WERI-Rb-1 (cell line): ENCODE data around the gene IGSF9.

ENCODE experiments used
- DNase-seq: peaks from one replicate; pipeline ENCODE4 v3.0.0-alpha.2; 2020
- H3K27ac ChIP-seq: fragments of 250-450 bp; sonication (Bioruptor Pico); 2 replicates; pipeline ENCODE4 v1.5.1; 2020; ENCODE audit warnings: mild to moderate bottlenecking, moderate library complexity
- H3K27me3 ChIP-seq: fragments of 250-450 bp; sonication (Bioruptor Pico); 2 replicates; pipeline ENCODE4 v1.5.1; 2021; ENCODE audit warnings: mild to moderate bottlenecking, low read depth, moderate library complexity; ENCODE audit not compliant: insufficient read depth, severe bottlenecking
- H3K36me3 ChIP-seq: fragments of 250-450 bp; sonication (Bioruptor Pico); 2 replicates; pipeline ENCODE4 v1.5.1; 2020; ENCODE audit warnings: mild to moderate bottlenecking, moderate library complexity
- H3K4me3 ChIP-seq: 2 replicates; pipeline ENCODE4 v1.5.1; 2011; ENCODE audit warnings: low read depth, mild to moderate bottlenecking, control low read depth, low read length
- H3K9me3 ChIP-seq: fragments of 250-450 bp; sonication (Bioruptor Pico); 2 replicates; pipeline ENCODE4 v1.5.1; 2021; ENCODE audit warnings: mild to moderate bottlenecking, moderate library complexity; ENCODE audit not compliant: severe bottlenecking
- CTCF ChIP-seq: IDR thresholded peaks from 2 replicates; pipeline ENCODE4 v1.5.1; 2011; ENCODE audit warnings: low read depth, mild to moderate bottlenecking, control low read depth, inconsistent platforms, low read length

Gene IGSF9

DNA sequence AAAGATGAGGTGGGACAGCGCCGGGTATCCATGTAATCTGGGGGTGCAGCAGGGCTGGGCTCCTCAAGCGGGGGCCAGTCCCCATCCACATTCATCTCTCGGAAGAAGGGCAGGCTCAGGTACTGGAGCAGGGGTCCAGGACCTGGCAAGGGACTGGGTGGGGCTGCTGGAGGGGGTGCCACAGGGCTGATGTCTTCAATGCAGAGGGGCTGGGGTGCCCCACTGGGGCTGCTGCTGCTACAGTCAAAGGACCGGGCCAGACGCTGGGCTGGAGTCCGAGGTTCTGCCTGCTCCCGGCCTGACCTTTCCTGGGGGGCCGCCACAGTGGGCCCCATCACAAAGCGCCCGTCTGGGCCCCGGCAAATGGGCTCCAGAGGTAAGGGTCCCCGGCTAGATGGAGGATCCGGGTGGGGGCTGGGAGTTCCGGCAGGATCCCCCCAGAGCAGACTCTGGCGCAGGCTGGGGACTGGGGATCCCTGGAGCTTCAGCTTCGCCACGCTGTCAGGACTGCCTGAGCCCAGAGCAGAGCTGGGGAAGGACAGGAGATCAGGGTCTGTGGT is 16.8 kb downstream of the IGSF9 start:
- no peaks in the 10 kb centered on the region for H3K9me3 ChIP-seq
- no peak for DNase-seq
- H3K27me3 ChIP-seq = no peaks in the 10 kb centered on the region
- peaks cover 77% of the 10 kb centered on the region for H3K36me3 ChIP-seq
- no peak overlapping the region; the same call in 1 of the 2 replicates for H3K27ac ChIP-seq
- no peak for TF ChIP-seq CTCF
- no peak overlapping the region for H3K4me3 ChIP-seq

GRCh38 chr1:159927849-159928431 is 17.5 kb downstream of the IGSF9 start:
- no peak overlapping the region; the same call in 1 of the 2 replicates for H3K27ac ChIP-seq
- H3K4me3 ChIP-seq = no peak overlapping the region
- peak; percentile 48 for DNase-seq
- TF ChIP-seq CTCF = peak; percentile 33
- H3K9me3 ChIP-seq = no peaks in the 10 kb centered on the region
- no peaks in the 10 kb centered on the region for H3K27me3 ChIP-seq
- peaks cover 76% of the 10 kb centered on the region for H3K36me3 ChIP-seq

GRCh38 chr1:159927211-159927848 is 18.1 kb downstream of the IGSF9 start:
- no peak for TF ChIP-seq CTCF
- H3K27ac ChIP-seq = no peak overlapping the region
- H3K9me3 ChIP-seq = no peaks in the 10 kb centered on the region
- H3K36me3 ChIP-seq = peaks cover 70% of the 10 kb centered on the region
- DNase-seq = no peak
- H3K4me3 ChIP-seq = no peak overlapping the region
- H3K27me3 ChIP-seq = no peaks in the 10 kb centered on the region

- Histone ChIP-seq H3K27me3 (no peaks in the 10 kb centered on the region), H3K36me3 (peaks cover 60% of the 10 kb centered on the region), H3K4me3 (peak overlapping the region; percentile 62), H3K9me3 (no peaks in the 10 kb centered on the region), H3K27ac (peak overlapping the region; percentile 60)
- DNase-seq = peak; percentile 83
- no peak for TF ChIP-seq CTCF
Measured at GRCh38 chr1:159925719-159926078, 19.7 kb downstream of the IGSF9 start.

- peaks cover 60% of the 10 kb centered on the region for H3K36me3 ChIP-seq
- peak within 1 kb of the TSS; percentile 62 for H3K4me3 ChIP-seq
- DNase-seq = peak; percentile 98
- H3K27me3 ChIP-seq = no peaks in the 10 kb centered on the region
- H3K9me3 ChIP-seq = no peaks in the 10 kb centered on the region
- H3K27ac ChIP-seq = peak within 1 kb of the TSS; percentile 60
- TF ChIP-seq CTCF = no peak
Measured at GRCh38 chr1:159924791-159925718, 20.4 kb downstream of the IGSF9 start, which contains the start of gene TAGLN2. TAGLN2 (minus strand) TSS chr1:159925507; CDS start chr1:159920509, 4,998 bp downstream.
